ENCODE results near the gene DCPS.
"Not testable (repeated sequence)": the region's sequence is repeated elsewhere in the genome, so short reads cannot be mapped to it uniquely, and the experiment has no call there.

DCPS gene

DNA sequence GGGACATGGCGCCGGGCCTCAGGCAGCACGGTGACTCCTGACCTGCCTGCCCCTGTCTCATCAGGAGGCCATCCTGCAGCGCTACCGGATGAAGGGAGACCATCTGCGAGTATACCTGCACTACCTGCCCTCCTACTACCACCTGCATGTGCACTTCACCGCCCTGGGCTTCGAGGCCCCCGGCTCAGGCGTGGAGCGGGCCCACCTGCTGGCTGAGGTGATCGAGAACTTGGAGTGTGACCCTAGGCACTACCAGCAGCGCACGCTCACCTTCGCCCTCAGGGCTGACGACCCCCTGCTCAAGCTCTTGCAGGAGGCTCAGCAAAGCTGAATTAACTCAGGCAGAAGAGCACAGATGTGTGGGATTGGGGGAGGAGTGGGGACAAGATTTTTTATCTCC, 41.4 kb downstream of the DCPS start:
- no peak for DNase-seq (ENCODE audit: low read depth in 2 of 2)

DNA sequence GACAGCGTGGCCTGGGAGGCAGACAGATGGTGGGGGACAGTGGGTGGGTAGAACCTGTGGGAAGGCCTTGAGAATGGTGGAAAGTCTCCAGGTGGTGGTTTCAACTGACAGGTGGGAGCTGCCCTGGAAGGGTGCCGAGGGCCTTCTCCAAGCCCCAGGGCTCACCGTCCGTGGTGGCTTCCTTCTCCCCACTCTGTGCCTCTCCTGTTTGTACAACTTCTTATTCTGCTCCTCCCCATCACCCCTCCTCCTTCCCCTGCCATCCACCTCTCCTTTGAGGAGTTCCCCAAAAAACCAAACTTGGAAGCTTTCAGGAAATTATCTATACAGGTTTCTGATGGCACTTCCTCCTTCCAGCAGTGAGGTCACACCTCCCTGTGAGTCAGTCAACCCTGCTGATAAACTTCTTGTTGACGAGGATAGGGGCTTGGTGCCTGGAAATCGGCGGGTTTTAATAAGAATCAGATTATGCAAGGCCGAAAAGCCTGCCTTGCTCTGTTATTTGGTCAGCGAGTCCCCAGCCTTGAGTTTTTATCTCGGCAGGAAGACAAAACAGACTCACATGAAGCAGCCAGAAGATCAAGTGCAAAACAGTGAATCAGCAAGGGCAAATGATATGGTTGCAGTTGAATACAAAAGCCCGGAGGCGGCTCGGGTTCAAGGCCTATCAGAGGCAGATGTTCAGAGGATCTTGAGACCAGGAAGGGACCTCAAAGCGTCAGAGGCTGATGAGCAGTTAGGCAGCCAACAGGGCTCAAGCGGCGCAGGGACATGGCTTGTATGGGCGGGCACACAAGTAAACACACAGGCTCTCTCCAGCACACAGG, 42.1 kb downstream of the DCPS start:
- DNase-seq (ENCODE audit: low read depth in 2 of 2): no peak

DNA sequence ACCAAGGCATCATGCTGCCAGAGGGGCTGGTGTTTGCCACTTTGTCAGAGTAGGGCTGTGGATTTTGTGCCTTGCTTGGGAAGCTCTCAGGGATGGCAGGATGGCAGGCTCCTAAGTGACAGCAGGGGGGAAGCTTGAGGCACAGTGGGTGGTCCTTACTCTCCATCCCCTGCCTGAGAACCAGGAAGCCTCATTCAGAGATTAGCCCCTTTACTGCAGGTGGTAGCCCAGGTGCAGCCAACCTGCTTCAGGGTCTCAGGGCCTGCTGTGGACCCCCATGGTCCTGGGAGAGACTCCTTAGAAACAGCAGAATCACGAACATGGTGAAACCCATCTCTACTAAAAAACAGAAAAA, 42.7 kb downstream of the DCPS start:
- DNase-seq (ENCODE audit: low read depth in 2 of 2): no peak

- DNase-seq (ENCODE audit: low read depth in 2 of 2): not testable (repeated sequence)
Measured at GRCh38 chr11:126346946-126347345, 43.1 kb downstream of the DCPS start.

DNA sequence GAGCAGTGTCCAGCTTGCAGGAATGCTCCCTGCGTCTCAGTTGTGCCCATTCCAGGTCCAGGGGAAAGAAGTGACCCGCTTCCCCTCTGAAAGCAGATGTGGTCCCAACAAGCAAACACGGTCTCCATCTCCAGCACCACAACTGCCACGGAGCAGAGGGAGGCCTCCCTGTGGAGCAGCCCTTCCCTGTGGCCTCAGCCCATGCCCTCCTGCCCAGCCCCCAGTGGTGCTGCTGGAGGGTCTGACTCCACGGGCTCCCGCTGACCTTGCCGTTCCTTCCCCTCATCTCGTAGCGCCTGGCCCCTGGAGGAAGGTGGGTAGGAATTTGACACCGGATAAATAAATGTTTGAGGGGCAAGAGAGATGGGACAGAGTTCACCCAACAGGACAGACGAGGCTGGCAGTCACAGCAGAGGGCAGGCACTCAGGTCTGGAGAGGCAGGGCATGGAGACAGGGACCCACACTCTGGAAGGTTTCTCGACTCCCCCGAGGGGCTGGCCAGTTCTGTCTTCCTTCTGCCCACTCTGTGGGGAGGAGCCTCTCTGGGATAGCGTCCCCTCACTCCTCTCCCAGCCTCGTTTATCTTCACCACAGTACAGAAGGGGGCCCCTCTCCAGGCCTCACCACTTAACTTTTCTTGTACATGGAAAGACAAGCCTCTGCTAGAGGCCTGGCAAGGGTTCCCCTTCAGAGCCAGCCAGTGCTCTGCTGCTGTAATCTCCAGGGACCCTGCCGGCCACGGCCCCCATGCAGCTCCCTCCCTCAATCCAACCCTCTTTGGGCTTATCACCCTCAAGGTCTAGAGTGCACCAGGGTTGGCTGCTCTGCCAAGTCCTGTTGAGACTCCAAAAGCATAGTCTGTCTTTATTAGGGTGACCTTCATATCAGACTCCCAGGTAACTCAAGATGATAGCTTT, 44.1 kb downstream of the DCPS start:
- DNase-seq (ENCODE audit: low read depth in 2 of 2): no peak

DNA sequence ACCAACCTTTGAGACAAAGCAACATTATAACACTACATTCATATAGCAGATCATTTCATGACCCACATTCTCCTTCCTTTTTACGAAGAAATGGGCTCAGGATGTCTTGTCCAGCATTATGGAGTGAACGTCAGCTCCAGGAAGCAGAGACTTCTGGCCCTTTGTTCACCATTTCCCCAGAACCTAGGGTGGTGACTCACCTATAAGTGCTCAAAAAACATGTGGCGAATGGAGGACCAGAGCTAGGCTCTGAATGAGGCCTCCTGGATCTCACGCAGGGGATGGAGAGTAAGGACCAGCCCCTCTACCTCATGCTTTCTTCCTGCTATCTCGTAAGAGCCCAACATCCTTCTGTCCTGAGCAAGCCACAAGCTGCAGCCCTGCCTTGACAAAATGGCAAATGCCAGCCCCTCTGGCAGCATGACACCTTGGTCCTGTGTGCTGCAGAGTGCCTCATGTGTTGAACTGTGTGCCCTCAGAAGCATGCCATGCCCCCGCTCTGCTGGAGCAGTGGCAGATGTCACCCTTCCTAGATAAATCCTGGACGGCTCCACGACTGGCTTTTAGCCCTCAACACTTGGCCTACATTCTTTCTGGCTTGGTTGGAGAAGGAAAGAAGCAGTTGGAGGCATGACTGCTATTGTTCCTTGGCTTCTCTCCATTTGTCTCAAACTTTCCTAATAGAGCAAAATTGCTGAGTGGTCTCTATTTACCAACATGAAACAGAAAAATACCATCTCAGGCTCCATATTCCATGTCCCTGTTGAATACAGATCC, 45.1 kb downstream of the DCPS start:
- no peak for DNase-seq (ENCODE audit: low read depth in 2 of 2)

GRCh38 chr11:126350836-126351235, 47.0 kb downstream of the DCPS start:
- DNase-seq (ENCODE audit: low read depth in 2 of 2): no peak

- no peak for DNase-seq (ENCODE audit: low read depth in 2 of 2)
Measured at GRCh38 chr11:126352163-126352562, 48.3 kb downstream of the DCPS start.

DNA sequence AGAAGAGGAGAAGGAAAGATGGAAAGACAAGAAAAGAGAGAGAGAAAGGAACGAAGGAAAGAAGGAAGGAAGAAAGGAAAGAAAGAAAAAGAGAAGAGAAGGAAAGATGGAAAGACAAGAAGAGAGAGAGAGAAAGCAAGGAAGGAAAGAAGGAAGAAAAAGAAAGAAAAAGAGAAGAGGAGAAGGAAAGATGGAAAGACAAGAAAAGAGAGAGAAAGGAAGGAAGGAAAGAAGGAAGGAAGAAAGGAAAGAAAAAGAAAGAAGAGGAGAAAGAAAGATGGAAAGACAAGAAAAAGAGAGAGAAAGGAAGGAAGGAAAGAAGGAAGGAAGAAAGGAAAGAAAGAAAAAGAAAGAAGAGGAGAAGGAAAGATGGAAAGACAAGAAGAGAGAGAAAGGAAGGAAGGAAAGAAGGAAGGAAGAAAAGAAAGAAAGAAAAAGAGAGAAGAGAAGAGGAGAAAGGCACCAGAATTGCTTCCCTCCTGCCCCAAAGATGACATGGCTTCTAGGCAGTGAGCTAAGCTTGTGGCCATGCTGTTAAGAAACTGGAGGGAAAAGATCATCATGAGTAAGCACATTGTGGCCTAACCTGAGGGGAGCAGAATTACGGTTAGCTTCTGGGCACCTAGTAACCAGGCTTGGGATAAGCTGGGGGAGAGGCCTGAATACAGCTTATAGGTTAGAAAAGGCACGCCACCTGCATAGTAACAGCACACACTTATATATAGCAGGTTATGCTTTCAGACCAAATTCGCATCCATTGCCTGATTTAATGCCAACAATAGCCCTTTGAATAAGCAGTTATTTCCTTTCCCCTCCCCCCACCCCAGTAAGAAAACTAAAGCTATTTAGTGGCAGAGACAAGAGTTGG, 49.3 kb downstream of the DCPS start:
- no peak for DNase-seq (ENCODE audit: low read depth in 2 of 2)

DNA sequence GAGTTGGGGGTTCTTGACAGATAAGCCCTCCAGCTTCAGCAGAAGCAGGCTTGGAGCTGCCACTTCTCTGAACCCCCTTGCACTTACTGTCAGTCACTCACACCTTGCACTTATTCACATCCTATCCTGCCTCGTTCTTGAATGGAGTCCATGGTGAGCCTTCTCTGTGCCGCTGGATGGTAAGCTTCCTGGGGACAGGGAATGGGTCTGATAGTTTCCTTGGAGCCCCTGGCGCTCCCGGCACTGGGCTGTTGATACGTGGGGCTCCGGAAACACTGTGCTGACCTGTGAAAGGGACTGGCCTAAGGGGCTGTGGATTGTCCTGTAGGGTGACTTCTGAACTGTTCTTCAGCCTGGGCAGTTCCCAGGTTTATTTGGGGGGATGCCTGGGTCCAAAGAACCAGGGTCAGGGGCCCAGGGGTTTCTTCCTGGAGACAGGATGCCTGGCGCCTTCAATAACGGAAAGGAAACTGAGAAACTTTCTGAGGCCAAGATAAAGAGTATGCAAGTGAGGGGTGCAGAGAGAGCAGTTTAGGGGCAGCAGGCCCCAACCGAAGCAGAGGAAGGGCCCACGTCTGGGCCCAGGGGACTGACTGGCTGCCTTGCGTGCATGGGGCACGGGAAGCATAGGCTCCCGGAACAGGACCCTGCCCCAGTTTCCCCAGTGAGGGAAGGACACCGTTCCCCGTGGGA, 50.9 kb downstream of the DCPS start:
- no peak for DNase-seq (ENCODE audit: low read depth in 2 of 2)

DNA sequence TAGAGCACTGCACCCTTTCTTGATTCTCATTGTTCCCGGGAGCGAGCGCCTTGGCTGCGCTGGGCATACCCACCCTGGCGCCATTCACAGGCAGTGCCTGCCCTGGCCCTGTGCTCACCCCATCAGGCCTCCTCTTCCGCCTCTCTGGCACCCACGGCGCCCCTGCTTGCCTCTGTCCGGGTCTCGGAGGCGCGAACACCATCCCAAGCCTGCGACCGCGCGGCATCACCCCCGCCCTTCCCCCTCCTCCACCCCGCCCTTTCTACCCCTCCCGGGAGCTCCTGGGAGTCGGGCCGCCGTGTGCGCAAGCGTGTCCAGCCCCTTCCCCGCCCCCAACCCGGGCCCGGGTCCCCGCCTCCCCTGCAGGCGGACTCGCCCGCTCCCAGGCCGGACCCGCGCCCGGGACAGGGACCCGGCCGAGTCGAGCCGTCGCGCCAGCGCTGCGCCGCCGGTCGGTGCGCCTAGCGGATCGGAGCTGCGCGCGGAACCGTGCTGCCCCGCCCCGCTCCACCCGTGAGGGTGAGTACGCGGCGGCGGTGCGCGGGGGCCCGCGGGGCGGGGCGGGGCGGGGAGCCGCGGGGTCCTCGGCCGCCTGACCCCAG, 51.6 kb downstream of the DCPS start, which contains the start of gene ST3GAL4:
ST3GAL4 (plus strand) TSS at position 363 of the 602 bp plus-strand sequence. CDS start 50,470 bp downstream, outside the sequence.
- DNase-seq (ENCODE audit: low read depth in 2 of 2): peak; percentile 34 to 47

GRCh38 chr11:126355926-126356897, 52.4 kb downstream of the DCPS start:
- DNase-seq (ENCODE audit: low read depth in 2 of 2): no peak

DNA sequence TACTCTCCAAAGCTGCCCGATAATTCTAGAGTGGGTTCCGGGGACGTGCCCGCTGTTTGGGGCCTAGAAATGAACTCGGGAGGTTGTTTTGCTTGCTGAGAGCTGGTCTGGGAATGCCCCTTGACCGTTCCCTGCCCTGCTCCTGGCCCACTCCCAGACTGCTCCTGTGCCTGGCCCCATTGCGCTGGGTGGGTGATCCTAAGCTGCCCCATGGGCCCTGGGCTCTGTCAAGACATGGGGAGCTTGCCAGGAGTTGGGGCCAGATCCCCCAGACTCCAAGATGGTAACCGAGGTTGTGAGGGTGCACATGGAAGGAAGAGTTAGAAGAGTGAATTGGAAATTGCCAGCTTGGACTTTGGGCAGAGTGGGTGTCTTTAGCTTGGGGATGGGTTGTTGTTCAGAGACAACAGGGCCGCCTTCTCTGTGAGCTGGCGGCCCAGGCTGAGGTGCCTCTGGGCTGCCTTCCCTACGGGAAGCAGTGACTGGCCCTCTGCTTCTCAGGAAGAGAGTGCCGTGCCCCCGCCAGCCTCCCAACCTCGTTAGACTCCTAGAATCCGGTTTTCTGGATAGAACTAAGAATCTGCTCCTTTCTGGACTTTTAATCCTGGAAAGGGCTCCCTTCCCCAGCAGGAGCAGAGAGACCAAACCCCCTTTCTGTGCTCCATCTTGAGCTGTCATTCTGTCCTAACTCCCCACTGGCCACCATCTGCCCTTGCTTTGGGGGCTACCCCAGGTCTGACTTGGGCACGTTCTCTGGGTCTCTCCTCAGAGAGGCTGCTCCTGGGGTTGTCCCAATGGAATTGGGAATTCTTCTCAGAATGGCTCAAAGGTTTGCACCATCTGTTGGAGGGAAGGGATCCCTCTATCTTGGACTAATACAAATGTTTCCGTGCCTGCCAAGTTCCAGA, 53.4 kb downstream of the DCPS start:
- DNase-seq (ENCODE audit: low read depth in 2 of 2): no peak

- no peak for DNase-seq (ENCODE audit: low read depth in 2 of 2)
Measured at GRCh38 chr11:126357969-126358762, 54.3 kb downstream of the DCPS start.

DNA sequence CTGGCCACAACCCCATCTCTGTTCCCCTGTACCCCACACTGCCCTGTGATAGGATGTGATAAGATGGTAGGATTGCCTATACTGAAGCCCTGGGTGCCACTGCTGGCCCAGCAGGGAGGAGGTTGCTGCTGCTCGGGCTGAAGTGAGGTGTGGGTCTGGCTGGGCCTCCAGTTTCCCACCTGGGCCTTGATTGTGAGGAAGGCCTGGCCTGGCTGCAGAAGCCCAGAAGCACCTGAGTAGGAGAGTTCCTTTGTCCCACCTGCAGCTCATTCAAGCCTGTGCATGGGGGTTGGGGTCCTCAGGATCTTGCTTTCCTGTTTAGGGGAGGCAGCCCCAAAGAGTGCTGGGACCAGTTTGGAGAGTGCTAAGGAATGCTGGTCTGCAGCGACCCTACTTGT, 54.9 kb downstream of the DCPS start:
- DNase-seq (ENCODE audit: low read depth in 2 of 2): no peak

- no peak for DNase-seq (ENCODE audit: low read depth in 2 of 2)
Measured at GRCh38 chr11:126359431-126360048, 55.7 kb downstream of the DCPS start.
